Neural cell (in vitro differentiated cells): ENCODE measurements around the gene PRM1.

Experiments
- EP300 ChIP-seq: fragments of 450-650 bp; conservative IDR thresholded peaks from 2 replicates; pipeline ENCODE4 v1.6.1; 2014; ENCODE audit warnings: antibody characterized with exemption, mild to moderate bottlenecking, moderate library complexity; ENCODE audit not compliant: poor library complexity, severe bottlenecking
- EZH2 ChIP-seq: fragments of 200-600, 300-800 bp; shearing (Covaris generic), sonication (generic); IDR thresholded peaks from 2 replicates; pipeline ENCODE4 v1.6.1; 2014; ENCODE audit warnings: antibody characterized with exemption, low read length, borderline replicate concordance, mild to moderate bottlenecking; ENCODE audit not compliant: insufficient read depth, poor library complexity, severe bottlenecking
- MXI1 ChIP-seq: fragments of 450-650 bp; conservative IDR thresholded peaks from 2 replicates; pipeline ENCODE4 v1.6.1; 2014; ENCODE audit warnings: antibody characterized with exemption, mild to moderate bottlenecking; ENCODE audit not compliant: poor library complexity, severe bottlenecking
- POLR2AphosphoS5 ChIP-seq: IDR thresholded peaks from 2 replicates; pipeline ENCODE4 v1.6.1; 2012
- RAD21 ChIP-seq: fragments of 450-650 bp; conservative IDR thresholded peaks from 2 replicates; pipeline ENCODE4 v1.6.1; 2014; ENCODE audit warnings: antibody characterized with exemption, mild to moderate bottlenecking, moderate library complexity
- TAF1 ChIP-seq: IDR thresholded peaks from 2 replicates; pipeline ENCODE4 v1.6.1; 2012; ENCODE audit warnings: low read depth
- TF ChIP-seq, protein P1 (sequence below): fragments of 450-650 bp; IDR thresholded peaks from 2 replicates; pipeline ENCODE4 v1.5.1; 2014; ENCODE audit warnings: antibody characterized with exemption, mild to moderate bottlenecking, moderate library complexity; ENCODE audit not compliant: poor library complexity, severe bottlenecking
- TF ChIP-seq, protein P2 (sequence below): IDR thresholded peaks from 2 replicates; pipeline ENCODE4 v1.6.1; 2012; ENCODE audit warnings: borderline replicate concordance

DNA sequence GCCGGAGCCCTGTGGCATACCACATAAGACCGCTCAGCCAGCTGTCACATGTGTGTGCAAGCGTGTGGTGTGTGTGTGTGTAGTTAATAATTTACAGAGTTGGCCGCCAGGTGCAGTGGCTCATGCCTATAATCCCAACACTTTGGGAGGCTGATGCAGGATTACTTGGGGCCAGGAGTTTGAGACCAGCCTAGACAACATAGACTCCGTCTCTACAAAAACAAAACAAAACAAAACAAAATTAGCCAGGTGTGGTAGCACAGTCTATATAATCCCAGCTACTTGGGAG, 45.5 kb downstream of the PRM1 start:
- TF ChIP-seq, protein P1, sequence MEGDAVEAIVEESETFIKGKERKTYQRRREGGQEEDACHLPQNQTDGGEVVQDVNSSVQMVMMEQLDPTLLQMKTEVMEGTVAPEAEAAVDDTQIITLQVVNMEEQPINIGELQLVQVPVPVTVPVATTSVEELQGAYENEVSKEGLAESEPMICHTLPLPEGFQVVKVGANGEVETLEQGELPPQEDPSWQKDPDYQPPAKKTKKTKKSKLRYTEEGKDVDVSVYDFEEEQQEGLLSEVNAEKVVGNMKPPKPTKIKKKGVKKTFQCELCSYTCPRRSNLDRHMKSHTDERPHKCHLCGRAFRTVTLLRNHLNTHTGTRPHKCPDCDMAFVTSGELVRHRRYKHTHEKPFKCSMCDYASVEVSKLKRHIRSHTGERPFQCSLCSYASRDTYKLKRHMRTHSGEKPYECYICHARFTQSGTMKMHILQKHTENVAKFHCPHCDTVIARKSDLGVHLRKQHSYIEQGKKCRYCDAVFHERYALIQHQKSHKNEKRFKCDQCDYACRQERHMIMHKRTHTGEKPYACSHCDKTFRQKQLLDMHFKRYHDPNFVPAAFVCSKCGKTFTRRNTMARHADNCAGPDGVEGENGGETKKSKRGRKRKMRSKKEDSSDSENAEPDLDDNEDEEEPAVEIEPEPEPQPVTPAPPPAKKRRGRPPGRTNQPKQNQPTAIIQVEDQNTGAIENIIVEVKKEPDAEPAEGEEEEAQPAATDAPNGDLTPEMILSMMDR = no peak
- TF ChIP-seq, protein P2, sequence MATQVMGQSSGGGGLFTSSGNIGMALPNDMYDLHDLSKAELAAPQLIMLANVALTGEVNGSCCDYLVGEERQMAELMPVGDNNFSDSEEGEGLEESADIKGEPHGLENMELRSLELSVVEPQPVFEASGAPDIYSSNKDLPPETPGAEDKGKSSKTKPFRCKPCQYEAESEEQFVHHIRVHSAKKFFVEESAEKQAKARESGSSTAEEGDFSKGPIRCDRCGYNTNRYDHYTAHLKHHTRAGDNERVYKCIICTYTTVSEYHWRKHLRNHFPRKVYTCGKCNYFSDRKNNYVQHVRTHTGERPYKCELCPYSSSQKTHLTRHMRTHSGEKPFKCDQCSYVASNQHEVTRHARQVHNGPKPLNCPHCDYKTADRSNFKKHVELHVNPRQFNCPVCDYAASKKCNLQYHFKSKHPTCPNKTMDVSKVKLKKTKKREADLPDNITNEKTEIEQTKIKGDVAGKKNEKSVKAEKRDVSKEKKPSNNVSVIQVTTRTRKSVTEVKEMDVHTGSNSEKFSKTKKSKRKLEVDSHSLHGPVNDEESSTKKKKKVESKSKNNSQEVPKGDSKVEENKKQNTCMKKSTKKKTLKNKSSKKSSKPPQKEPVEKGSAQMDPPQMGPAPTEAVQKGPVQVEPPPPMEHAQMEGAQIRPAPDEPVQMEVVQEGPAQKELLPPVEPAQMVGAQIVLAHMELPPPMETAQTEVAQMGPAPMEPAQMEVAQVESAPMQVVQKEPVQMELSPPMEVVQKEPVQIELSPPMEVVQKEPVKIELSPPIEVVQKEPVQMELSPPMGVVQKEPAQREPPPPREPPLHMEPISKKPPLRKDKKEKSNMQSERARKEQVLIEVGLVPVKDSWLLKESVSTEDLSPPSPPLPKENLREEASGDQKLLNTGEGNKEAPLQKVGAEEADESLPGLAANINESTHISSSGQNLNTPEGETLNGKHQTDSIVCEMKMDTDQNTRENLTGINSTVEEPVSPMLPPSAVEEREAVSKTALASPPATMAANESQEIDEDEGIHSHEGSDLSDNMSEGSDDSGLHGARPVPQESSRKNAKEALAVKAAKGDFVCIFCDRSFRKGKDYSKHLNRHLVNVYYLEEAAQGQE = no peak
- TF ChIP-seq EP300 (no peak), EZH2 (no peak), MXI1 (no peak), TAF1 (no peak), POLR2AphosphoS5 (no peak), RAD21 (no peak)
